D721Med (cell line): ENCODE data around the gene EFCC1.

ENCODE experiments used
- DNase-seq: peaks from one replicate; pipeline ENCODE4 v3.0.0; 2011; ENCODE audit warnings: low spot score; ENCODE audit not compliant: insufficient read length
- FAIRE-seq: peaks from 2 replicates; lab custom pipeline; 2011; peaks lifted over from hg19 to GRCh38; lab: Jason Lieb, UNC
- CTCF ChIP-seq: IDR thresholded peaks from 2 replicates; pipeline ENCODE4 v1.5.1; 2012; ENCODE audit warnings: mild to moderate bottlenecking, control low read depth; ENCODE audit not compliant: insufficient read depth; ENCODE audit errors: missing control alignments

Gene EFCC1

GRCh38 chr3:128999102-128999501 is 2.0 kb upstream of the EFCC1 start:
- no peak for TF ChIP-seq CTCF
- no peak for DNase-seq
- no peak for FAIRE-seq

- no peak for FAIRE-seq
- TF ChIP-seq CTCF: no peak
- no peak for DNase-seq
Observed at GRCh38 chr3:129000742-129001100, 383 bp upstream of the EFCC1 start.

- FAIRE-seq (no peak), DNase-seq (no peak)
- TF ChIP-seq CTCF: no peak
Observed at GRCh38 chr3:129001806-129002572, 885 bp downstream of the EFCC1 start.

GRCh38 chr3:129002573-129003569 is 1.8 kb downstream of the EFCC1 start:
- TF ChIP-seq CTCF: no peak
- DNase-seq (no peak), FAIRE-seq (no peak)

- DNase-seq (no peak), FAIRE-seq (no peak)
- TF ChIP-seq CTCF: no peak
Observed at GRCh38 chr3:129003578-129004112, 2.5 kb downstream of the EFCC1 start.

GRCh38 chr3:129004639-129005295 is 3.7 kb downstream of the EFCC1 start:
- FAIRE-seq (no peak), DNase-seq (no peak)
- no peak for TF ChIP-seq CTCF
